SIG-M5 treated with dmso at 0.1 percent for 504 hours (cell line): ENCODE data around the gene CFAP74.
"Not testable (repeated sequence)": the region's sequence is repeated elsewhere in the genome, so short reads cannot be mapped to it uniquely, and the experiment has no call there.

Experiments
- DNase-seq: peaks from one replicate; lab custom pipeline; 2025; ENCODE audit not compliant: unreplicated experiment; lab: John Stamatoyannopoulos, UW

CFAP74 gene

GRCh38 chr1:1954015-1954414 is 49.6 kb downstream of the CFAP74 start:
- DNase-seq = no peak

- DNase-seq = no peak
Measured at GRCh38 chr1:1950940-1951339, 52.6 kb downstream of the CFAP74 start.

- no peak for DNase-seq
Measured at GRCh38 chr1:1948783-1949182, 54.8 kb downstream of the CFAP74 start.

- DNase-seq = no peak
Measured at GRCh38 chr1:1947493-1947892, 56.1 kb downstream of the CFAP74 start.

GRCh38 chr1:1946540-1946939 is 57.0 kb downstream of the CFAP74 start:
- DNase-seq = no peak

- DNase-seq = no peak
Measured at GRCh38 chr1:1945782-1946393, 57.7 kb downstream of the CFAP74 start.

GRCh38 chr1:1943834-1944570 is 59.6 kb downstream of the CFAP74 start:
- DNase-seq = peak; percentile 17

- no peak for DNase-seq
Measured at GRCh38 chr1:1942753-1943656, 60.6 kb downstream of the CFAP74 start.

- no peak for DNase-seq
Measured at GRCh38 chr1:1941868-1942752, 61.5 kb downstream of the CFAP74 start.

GRCh38 chr1:1941211-1941841 is 62.3 kb downstream of the CFAP74 start:
- DNase-seq = no peak

- no peak for DNase-seq
Measured at GRCh38 chr1:1940123-1940425, 63.5 kb downstream of the CFAP74 start.

- no peak for DNase-seq
Measured at GRCh38 chr1:1939296-1940122, 64.1 kb downstream of the CFAP74 start.

- no peak for DNase-seq
Measured at GRCh38 chr1:1938613-1939295, 64.8 kb downstream of the CFAP74 start.

- no peak for DNase-seq
Measured at GRCh38 chr1:1938276-1938573, 65.4 kb downstream of the CFAP74 start.

GRCh38 chr1:1937549-1938275 is 65.9 kb downstream of the CFAP74 start:
- no peak for DNase-seq

- DNase-seq = no peak
Measured at GRCh38 chr1:1937061-1937460, 66.5 kb downstream of the CFAP74 start.

- DNase-seq = not testable (repeated sequence)
Measured at GRCh38 chr1:1934848-1935247, 68.7 kb downstream of the CFAP74 start.
